ENCODE results near the gene ATP8A1.
A peak's percentile ranks its signal among the peaks of the same experiment; 100 is the strongest.

ATP8A1 gene

DNA sequence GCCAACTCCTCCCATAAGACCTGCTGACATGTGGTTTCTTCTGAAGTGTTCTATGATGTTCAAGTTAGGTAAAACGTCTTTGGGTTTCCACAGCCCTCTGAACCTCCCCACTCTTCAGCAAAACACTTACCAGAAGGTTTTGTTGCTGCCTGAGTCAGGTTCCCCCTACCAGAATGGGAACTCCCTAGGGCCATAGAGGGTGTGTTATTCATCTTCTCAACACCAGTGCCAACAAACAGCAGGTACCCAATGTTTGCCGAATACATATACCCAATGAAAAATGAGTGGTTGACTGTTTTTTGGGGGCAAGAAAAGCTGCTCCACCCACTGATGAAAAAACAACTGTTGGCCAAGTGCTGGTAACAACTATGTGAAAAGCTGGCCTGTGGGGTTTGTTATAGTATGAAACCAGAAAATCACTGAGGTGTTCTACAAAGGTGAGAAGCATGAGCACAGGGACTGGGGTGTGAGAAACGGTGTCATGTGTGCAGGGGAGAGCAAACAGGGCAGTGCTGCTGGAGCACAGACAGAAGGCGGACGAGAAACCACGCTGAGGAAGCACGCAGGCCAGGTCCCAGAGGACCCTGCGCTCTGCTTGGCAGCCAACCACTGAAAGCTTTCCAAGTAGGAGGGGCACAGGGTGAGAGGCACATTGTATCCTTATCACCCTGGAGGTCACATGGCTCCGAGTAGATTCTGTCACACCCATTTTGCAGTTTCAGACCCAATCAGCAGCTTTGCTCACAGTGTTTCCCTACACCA, 28.8 kb downstream of the ATP8A1 start:
- H3K4me3 ChIP-seq (ENCODE audit: low read depth, low read length): no peak overlapping the region
- DNase-seq (ENCODE audit: low read depth): peak; percentile 64
- TF ChIP-seq, protein P1, sequence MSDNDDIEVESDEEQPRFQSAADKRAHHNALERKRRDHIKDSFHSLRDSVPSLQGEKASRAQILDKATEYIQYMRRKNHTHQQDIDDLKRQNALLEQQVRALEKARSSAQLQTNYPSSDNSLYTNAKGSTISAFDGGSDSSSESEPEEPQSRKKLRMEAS (IDR thresholded peaks at IDR 0.05; ENCODE audit: low read depth, low read length): no peak
- no peak for TF ChIP-seq MYC (IDR thresholded peaks at IDR 0.05; ENCODE audit: low read depth, low read length)
- TF ChIP-seq, protein P2, sequence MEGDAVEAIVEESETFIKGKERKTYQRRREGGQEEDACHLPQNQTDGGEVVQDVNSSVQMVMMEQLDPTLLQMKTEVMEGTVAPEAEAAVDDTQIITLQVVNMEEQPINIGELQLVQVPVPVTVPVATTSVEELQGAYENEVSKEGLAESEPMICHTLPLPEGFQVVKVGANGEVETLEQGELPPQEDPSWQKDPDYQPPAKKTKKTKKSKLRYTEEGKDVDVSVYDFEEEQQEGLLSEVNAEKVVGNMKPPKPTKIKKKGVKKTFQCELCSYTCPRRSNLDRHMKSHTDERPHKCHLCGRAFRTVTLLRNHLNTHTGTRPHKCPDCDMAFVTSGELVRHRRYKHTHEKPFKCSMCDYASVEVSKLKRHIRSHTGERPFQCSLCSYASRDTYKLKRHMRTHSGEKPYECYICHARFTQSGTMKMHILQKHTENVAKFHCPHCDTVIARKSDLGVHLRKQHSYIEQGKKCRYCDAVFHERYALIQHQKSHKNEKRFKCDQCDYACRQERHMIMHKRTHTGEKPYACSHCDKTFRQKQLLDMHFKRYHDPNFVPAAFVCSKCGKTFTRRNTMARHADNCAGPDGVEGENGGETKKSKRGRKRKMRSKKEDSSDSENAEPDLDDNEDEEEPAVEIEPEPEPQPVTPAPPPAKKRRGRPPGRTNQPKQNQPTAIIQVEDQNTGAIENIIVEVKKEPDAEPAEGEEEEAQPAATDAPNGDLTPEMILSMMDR (IDR thresholded peaks at IDR 0.05; ENCODE audit: low read depth, low read length): no peak

DNA sequence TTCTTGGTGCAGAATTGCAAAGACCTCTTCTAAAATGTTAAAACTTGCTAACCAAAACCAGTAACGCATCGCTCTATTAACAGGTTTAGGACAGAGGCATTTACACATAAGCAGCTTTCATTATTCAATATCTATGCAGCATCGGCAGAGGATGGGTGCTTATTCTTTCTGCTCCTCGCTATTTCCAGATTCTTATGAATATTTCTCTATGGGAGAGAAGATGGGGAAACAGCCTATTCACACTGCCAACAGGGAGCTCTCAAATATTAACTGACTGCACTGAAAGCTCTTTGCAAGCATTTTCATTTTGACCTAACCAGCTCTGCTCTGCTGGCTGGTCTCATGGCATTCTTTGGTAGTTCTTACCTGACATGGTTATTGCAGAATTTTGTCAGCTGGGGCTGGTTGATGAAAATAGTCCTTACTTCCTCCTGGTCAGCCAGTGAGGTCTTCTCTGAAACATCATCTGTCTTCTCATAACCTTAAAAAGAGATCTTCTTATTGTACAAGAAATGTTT, 30.2 kb downstream of the ATP8A1 start:
- no peak for TF ChIP-seq POLR2A (IDR thresholded peaks at IDR 0.05; ENCODE audit: extremely low read depth, insufficient read length)
- DNase-seq (ENCODE audit: low read depth): no peak
- H3K4me3 ChIP-seq (ENCODE audit: low read depth, low read length): no peak overlapping the region

DNA sequence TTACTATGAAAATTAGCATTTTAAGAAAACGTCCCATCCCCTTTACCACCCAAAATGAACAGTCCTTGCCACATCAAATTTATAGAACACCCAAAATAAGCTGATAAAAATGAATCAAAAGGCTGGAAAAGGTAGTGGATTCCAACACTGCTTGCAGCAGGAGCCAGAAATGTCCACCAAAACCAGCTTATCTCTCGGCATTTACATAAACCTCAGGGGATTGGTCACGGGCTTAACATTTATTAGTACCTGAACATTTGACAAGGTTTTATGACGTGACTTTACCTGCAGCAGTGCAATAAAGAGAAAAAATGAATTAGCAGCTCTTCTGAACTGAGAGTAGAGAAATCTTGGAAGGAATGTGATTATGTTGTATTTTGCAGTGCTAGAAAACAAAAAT, 31.6 kb downstream of the ATP8A1 start:
- DNase-seq (ENCODE audit: low read depth): no peak
- TF ChIP-seq, protein P2 (IDR thresholded peaks at IDR 0.05; ENCODE audit: low read depth, low read length): no peak
- TF ChIP-seq MYC (IDR thresholded peaks at IDR 0.05; ENCODE audit: low read depth, low read length) (no peak), POLR2A (IDR thresholded peaks at IDR 0.05; ENCODE audit: extremely low read depth, insufficient read length) (no peak)
- TF ChIP-seq, protein P1 (IDR thresholded peaks at IDR 0.05; ENCODE audit: low read depth, low read length): no peak
- no peak overlapping the region for H3K4me3 ChIP-seq (ENCODE audit: low read depth, low read length)

DNA sequence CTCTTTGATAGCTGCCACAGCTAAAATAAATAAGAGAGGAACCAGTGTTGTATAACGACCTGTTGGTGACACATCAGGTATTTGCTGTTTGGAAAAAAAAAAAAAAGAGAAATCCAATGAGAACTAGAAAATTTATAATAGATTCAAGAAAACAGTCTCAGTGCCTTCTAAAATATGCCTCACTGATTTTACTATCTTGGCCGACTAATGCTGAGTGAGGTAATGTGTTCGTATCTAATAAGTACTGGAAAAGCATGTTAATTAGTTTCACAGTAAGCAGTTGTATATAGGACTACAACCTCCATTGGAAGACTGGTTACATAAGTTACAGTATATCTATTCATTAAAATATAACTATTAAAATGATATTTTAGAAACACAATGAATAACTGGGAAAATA, 32.4 kb downstream of the ATP8A1 start:
- no peak for DNase-seq (ENCODE audit: low read depth)
- TF ChIP-seq POLR2A (IDR thresholded peaks at IDR 0.05; ENCODE audit: extremely low read depth, insufficient read length): no peak
- TF ChIP-seq, protein P2 (IDR thresholded peaks at IDR 0.05; ENCODE audit: low read depth, low read length): no peak
- TF ChIP-seq, protein P1 (IDR thresholded peaks at IDR 0.05; ENCODE audit: low read depth, low read length): no peak
- TF ChIP-seq MYC (IDR thresholded peaks at IDR 0.05; ENCODE audit: low read depth, low read length): no peak
- no peak overlapping the region for H3K4me3 ChIP-seq (ENCODE audit: low read depth, low read length)

DNA sequence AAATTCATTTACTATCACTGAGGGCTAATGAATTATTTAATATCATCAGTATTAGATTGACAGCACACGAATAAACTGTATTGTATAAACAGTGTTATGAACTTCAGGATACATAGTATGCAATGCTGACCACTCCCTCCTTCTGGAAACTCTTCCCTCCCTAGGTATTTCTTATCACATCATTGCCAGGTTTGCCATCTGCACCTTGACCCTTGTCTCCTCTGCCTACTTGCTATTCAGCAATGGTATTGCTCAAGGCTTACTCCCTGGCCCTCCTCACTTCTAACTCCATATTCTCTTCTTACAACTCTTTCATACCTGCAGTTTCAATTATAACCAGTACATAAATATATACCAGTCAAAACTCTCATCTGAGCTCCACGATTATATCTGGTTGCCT, 38.9 kb downstream of the ATP8A1 start:
- TF ChIP-seq, protein P1 (IDR thresholded peaks at IDR 0.05; ENCODE audit: low read depth, low read length): no peak
- TF ChIP-seq, protein P2 (IDR thresholded peaks at IDR 0.05; ENCODE audit: low read depth, low read length): no peak
- TF ChIP-seq MYC (IDR thresholded peaks at IDR 0.05; ENCODE audit: low read depth, low read length) (no peak), POLR2A (IDR thresholded peaks at IDR 0.05; ENCODE audit: extremely low read depth, insufficient read length) (no peak)
- no peak for DNase-seq (ENCODE audit: low read depth)
- H3K4me3 ChIP-seq (ENCODE audit: low read depth, low read length): no peak overlapping the region

DNA sequence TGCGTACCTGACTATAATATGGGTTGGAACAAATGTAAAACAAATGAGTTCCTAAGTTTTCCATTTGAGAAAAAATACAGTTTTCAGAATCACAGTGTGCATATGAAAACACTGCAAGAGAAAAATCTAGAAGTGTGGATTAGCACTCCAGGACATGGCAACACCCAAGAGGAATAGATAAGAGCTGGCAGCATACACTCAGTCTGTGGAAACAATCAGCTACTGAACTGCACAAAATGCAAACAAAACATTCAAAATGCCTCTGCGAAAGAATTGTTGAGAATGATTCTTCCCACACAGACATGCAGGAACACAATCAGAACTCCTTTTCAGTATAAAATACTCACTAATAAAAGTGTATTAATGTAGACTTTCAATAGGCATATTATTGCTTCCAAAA, 39.9 kb downstream of the ATP8A1 start:
- H3K4me3 ChIP-seq (ENCODE audit: low read depth, low read length): no peak overlapping the region
- no peak for TF ChIP-seq MYC (IDR thresholded peaks at IDR 0.05; ENCODE audit: low read depth, low read length)
- TF ChIP-seq, protein P1 (IDR thresholded peaks at IDR 0.05; ENCODE audit: low read depth, low read length): no peak
- TF ChIP-seq, protein P2 (IDR thresholded peaks at IDR 0.05; ENCODE audit: low read depth, low read length): no peak
- no peak for TF ChIP-seq POLR2A (IDR thresholded peaks at IDR 0.05; ENCODE audit: extremely low read depth, insufficient read length)
- no peak for DNase-seq (ENCODE audit: low read depth)

Data from NB4 (cell line).